Measurements from ENCODE around the gene LSM11.

DNA sequence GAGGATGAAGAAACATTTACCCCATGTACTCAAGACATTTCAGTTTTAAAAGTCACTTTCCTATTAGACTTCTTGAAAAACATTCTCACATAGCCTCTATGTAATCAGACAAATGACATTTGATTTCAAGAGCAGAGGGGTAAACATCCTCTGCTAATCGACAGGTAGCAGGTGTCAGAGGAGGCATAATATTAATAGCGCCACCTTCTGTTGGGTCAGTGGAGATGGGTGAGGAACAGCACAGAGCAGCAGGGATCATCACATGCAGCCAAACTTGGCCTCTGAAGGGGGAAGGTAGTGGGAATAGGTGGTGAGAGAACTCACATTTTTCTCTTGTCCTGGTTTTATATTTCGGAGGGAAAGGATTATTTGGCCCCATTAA, 3.3 kb upstream of the LSM11 start:
- TF ChIP-seq, protein P1, sequence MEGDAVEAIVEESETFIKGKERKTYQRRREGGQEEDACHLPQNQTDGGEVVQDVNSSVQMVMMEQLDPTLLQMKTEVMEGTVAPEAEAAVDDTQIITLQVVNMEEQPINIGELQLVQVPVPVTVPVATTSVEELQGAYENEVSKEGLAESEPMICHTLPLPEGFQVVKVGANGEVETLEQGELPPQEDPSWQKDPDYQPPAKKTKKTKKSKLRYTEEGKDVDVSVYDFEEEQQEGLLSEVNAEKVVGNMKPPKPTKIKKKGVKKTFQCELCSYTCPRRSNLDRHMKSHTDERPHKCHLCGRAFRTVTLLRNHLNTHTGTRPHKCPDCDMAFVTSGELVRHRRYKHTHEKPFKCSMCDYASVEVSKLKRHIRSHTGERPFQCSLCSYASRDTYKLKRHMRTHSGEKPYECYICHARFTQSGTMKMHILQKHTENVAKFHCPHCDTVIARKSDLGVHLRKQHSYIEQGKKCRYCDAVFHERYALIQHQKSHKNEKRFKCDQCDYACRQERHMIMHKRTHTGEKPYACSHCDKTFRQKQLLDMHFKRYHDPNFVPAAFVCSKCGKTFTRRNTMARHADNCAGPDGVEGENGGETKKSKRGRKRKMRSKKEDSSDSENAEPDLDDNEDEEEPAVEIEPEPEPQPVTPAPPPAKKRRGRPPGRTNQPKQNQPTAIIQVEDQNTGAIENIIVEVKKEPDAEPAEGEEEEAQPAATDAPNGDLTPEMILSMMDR (IDR thresholded peaks at IDR 0.05), result no peak
- TF ChIP-seq POLR2A (IDR thresholded peaks at IDR 0.05), result no peak
- TF ChIP-seq POLR2AphosphoS5 (IDR thresholded peaks at IDR 0.05), result no peak
